Sigmoid colon (tissue), 4 donors: ENCODE measurements around the gene ADGRV1.

Source experiments
- POLR2A ChIP-seq, 2 donors: fragments of 450-650 bp; IDR thresholded peaks; one replicate each; pipeline ENCODE4 v1.6.1; 2016; ENCODE audit warnings: antibody characterized with exemption in 2 of 2, mild to moderate bottlenecking in 2 of 2, moderate library complexity in 2 of 2
- POLR2AphosphoS5 ChIP-seq, 4 donors: sonication (generic); formaldehyde crosslinking; IDR thresholded peaks; one replicate each; pipeline ENCODE4 v1.6.1; 2017; ENCODE audit warnings: antibody characterized with exemption in 4 of 4
- TF ChIP-seq, protein P1 (sequence below), 4 experiments: fragments of 450-650 bp in 3 of 4; fragments of 200-600 bp in 1 of 4; IDR thresholded peaks; one replicate each; pipeline ENCODE4 v1.5.1; 2016 to 2019; ENCODE audit warnings: antibody characterized with exemption in 4 of 4, mild to moderate bottlenecking in 3 of 4, moderate library complexity in 2 of 4

DNA sequence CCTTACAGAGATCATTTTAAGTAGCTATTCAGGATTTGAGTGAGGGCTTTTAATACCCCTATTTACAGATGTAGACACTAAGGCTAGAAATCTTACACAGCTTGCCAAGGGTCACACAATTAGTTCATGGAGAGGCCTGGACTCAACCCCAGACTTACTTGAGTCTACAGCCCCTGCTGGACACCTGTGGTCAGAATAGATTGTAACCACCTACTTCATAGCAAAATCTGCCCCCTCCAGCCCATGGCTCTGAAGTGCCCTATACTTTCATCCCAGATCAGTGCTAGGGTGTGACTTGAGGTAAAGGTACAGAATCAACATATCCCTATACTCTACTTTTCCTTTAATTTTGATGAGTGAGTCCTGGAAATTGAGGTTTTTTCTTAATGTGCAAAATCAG is 291.3 kb downstream of the ADGRV1 start:
- TF ChIP-seq, protein P1, sequence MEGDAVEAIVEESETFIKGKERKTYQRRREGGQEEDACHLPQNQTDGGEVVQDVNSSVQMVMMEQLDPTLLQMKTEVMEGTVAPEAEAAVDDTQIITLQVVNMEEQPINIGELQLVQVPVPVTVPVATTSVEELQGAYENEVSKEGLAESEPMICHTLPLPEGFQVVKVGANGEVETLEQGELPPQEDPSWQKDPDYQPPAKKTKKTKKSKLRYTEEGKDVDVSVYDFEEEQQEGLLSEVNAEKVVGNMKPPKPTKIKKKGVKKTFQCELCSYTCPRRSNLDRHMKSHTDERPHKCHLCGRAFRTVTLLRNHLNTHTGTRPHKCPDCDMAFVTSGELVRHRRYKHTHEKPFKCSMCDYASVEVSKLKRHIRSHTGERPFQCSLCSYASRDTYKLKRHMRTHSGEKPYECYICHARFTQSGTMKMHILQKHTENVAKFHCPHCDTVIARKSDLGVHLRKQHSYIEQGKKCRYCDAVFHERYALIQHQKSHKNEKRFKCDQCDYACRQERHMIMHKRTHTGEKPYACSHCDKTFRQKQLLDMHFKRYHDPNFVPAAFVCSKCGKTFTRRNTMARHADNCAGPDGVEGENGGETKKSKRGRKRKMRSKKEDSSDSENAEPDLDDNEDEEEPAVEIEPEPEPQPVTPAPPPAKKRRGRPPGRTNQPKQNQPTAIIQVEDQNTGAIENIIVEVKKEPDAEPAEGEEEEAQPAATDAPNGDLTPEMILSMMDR (IDR thresholded peaks at IDR 0.05), result no peak
- no peak for TF ChIP-seq POLR2AphosphoS5 (IDR thresholded peaks at IDR 0.05)
- no peak for TF ChIP-seq POLR2A (IDR thresholded peaks at IDR 0.05)
